Lung (tissue), 12 donors: Measurements from ENCODE around the gene DENND11. TPM values are rescaled to one million over a fixed set of nuclear protein-coding genes. Genes with fewer than 3 reads are reported as not detected.

ENCODE experiments used
- ATAC-seq: fragments of 200-7000 bp; cut with Tn5 transposase; one replicate; pipeline ENCODE4 v1.9.1; 2020; ENCODE audit warnings: moderate number of reproducible peaks; ENCODE audit not compliant: insufficient read depth, low FRiP score
- DNase-seq, 3 donors: peaks; one replicate each; pipeline ENCODE4 v3.0.0-alpha.2; 2013 to 2017
- H3K27ac ChIP-seq, 2 donors: one replicate each; pipeline ENCODE4 v1.5.1; 2013; ENCODE audit warnings: mild to moderate bottlenecking in 2 of 2, moderate library complexity in 2 of 2, control low read depth in 1 of 2, inconsistent platforms in 1 of 2, low read depth in 1 of 2, low read length in 1 of 2
- H3K27me3 ChIP-seq, 3 donors: one replicate each; pipeline ENCODE4 v1.5.1; 2013; ENCODE audit warnings: low read length in 2 of 3; ENCODE audit not compliant: control insufficient read depth in 3 of 3, insufficient read depth in 3 of 3
- H3K36me3 ChIP-seq, 4 donors: one replicate each; pipeline ENCODE4 v1.5.1; 2013; ENCODE audit warnings: low read length in 4 of 4, mild to moderate bottlenecking in 1 of 4, moderate library complexity in 1 of 4; ENCODE audit not compliant: control insufficient read depth in 4 of 4, insufficient read depth in 4 of 4
- H3K4me1 ChIP-seq, 5 donors: one replicate each; pipeline ENCODE4 v1.5.1; 2013; ENCODE audit warnings: low read length in 5 of 5, mild to moderate bottlenecking in 2 of 5, moderate library complexity in 1 of 5; ENCODE audit not compliant: control insufficient read depth in 5 of 5, insufficient read depth in 5 of 5
- H3K4me3 ChIP-seq: one replicate; pipeline ENCODE4 v1.5.1; 2013; ENCODE audit warnings: mild to moderate bottlenecking, control low read depth, moderate library complexity
- H3K9ac ChIP-seq, 2 donors: one replicate each; pipeline ENCODE4 v1.5.1; 2013; ENCODE audit warnings: low read length in 2 of 2, control low read depth in 1 of 2; ENCODE audit not compliant: insufficient read depth in 1 of 2
- H3K9me3 ChIP-seq, 4 donors: one replicate each; pipeline ENCODE4 v1.5.1; 2013; ENCODE audit warnings: low read length in 3 of 4, mild to moderate bottlenecking in 1 of 4, moderate library complexity in 1 of 4; ENCODE audit not compliant: control insufficient read depth in 4 of 4, insufficient read depth in 3 of 4
- WGBS, 2 donors: extraction: QIAGEN DNeasy Blood & Tissue Kit; methylation state at CpG; one replicate each; pipeline ENCODE4 v1.1.7; 2013; 5-methylcytosine and 5-hydroxymethylcytosine counted together
- polyA plus RNA-seq, 2 donors: library from polyadenylated mRNA; stranded (reverse); fragments of 200-250 nt; gene quantifications; one replicate each; pipeline ENCODE4 v1.2.1, GENCODE V29; 2013
- total RNA-seq, 2 donors: library from RNA; depleted of rRNA in 1 of 2; stranded (reverse); fragments of >200 nt in 1 of 2; gene quantifications; one replicate each; pipeline ENCODE4 v1.2.1, GENCODE V29; 2014 to 2021
- TF ChIP-seq, protein P1 (sequence below): IDR thresholded peaks from 2 replicates; pipeline ENCODE4 v1.5.1; 2012; ENCODE audit warnings: mild to moderate bottlenecking; ENCODE audit errors: control extremely low read depth, extremely low read depth
- donor health status: control.
- donor health status: control.
- donor health status: Bipolar disorder and iron deficiency.
- donor health status: healthy.
- donor health status: DM: yes; HTN: yes; CAD: no.

The DENND11 gene
- total and polyA plus RNA-seq, 4 donors = 5.1 to 43.3 (median 16.2) TPM

DNA sequence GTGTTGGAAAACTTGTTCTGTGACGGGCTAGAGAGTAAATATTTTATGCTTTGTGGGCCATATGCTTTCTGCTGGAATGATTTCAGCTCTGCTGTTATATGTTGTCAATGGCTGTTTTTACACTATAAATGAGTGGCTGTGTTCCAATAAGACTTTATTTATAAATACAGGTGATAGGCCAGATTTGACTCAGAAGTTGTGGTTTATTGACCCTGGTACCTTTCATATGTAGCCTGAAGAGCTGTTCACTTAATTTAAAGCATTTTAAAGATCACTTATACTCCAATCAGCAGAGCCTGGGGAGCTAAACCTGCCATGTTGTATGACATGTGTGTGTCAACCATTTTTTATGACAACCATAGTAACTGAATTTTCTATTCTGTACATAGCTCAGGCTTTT lies 27.1 kb upstream of the DENND11 start:
- Histone ChIP-seq H3K36me3 (no peaks in the 10 kb centered on the region), H3K4me1 (no peaks in the 10 kb centered on the region), H3K4me3 (no peak overlapping the region), H3K9me3 (no peaks in the 10 kb centered on the region), H3K27ac (no peak overlapping the region), H3K27me3 (peaks cover 0 to 3% (median 0%) of the 10 kb centered on the region in 3 donors), H3K9ac (no peak overlapping the region)
- TF ChIP-seq, protein P1, sequence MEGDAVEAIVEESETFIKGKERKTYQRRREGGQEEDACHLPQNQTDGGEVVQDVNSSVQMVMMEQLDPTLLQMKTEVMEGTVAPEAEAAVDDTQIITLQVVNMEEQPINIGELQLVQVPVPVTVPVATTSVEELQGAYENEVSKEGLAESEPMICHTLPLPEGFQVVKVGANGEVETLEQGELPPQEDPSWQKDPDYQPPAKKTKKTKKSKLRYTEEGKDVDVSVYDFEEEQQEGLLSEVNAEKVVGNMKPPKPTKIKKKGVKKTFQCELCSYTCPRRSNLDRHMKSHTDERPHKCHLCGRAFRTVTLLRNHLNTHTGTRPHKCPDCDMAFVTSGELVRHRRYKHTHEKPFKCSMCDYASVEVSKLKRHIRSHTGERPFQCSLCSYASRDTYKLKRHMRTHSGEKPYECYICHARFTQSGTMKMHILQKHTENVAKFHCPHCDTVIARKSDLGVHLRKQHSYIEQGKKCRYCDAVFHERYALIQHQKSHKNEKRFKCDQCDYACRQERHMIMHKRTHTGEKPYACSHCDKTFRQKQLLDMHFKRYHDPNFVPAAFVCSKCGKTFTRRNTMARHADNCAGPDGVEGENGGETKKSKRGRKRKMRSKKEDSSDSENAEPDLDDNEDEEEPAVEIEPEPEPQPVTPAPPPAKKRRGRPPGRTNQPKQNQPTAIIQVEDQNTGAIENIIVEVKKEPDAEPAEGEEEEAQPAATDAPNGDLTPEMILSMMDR = no peak
- DNase-seq (no peak), ATAC-seq (no peak)
- 90 to 96% methylated on average over 1 of the region's 1 CpG for WGBS, 2 donors

DNA sequence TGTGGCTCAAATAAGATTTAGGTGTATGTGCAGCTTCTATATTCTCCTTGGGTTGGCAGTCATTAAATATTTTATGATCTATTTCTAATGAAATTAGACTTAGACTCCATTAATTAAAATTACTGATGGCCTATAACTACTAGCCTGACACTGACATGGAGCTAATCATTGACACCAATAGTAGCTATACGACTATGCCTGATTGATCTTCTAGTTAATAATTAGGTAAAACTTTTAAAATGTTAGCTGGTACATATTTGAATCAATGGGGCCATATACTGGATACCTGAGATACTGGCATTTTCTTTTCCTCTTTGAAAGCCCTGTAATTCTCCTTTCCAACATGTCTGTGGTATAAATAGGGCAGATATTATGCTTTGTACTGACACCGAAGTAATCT lies 20.6 kb upstream of the DENND11 start:
- H3K36me3 ChIP-seq = no peaks in the 10 kb centered on the region
- H3K4me1 ChIP-seq = no peaks in the 10 kb centered on the region
- no peak overlapping the region for H3K9ac ChIP-seq
- WGBS, 2 donors = 92 to 99% methylated on average over 2 of the region's 2 CpGs
- H3K27me3 ChIP-seq = no peaks in the 10 kb centered on the region
- H3K27ac ChIP-seq = no peak overlapping the region
- ATAC-seq = no peak
- H3K4me3 ChIP-seq = no peak overlapping the region
- TF ChIP-seq, protein P1 = no peak
- H3K9me3 ChIP-seq = no peaks in the 10 kb centered on the region
- DNase-seq = no peak

DNA sequence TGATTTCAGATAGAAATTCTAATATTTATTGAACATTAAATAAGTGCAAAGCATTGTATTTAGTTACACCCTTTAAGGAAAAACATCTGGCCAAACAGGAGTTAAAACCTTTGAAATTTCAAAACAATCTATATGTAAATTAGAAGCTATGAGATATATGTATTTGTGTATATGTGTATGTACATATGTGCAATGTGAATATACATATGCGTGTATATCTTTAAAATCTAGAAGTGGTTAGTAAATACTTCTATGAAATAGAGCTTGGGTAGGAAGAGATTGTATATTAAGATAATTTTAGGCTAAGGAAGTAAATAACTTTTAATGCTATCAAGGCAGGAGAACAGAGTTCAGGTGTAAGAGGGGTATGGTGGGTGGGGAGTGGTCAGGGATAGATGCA lies 15.5 kb upstream of the DENND11 start:
- 94 to 96% methylated on average over 1 of the region's 1 CpG for WGBS, 2 donors
- TF ChIP-seq, protein P1 = no peak
- no peaks in the 10 kb centered on the region for H3K4me1 ChIP-seq
- DNase-seq (no peak), ATAC-seq (no peak)
- H3K4me3 ChIP-seq = no peak overlapping the region
- H3K36me3 ChIP-seq = no peaks in the 10 kb centered on the region
- no peak overlapping the region for H3K27ac ChIP-seq
- H3K9ac ChIP-seq = no peak overlapping the region
- no peaks in the 10 kb centered on the region for H3K9me3 ChIP-seq
- H3K27me3 ChIP-seq = no peaks in the 10 kb centered on the region
